SJCRH30 (cell line): ENCODE data around the gene MEX3C. TPM values are rescaled to one million over a fixed set of nuclear protein-coding genes. Genes with fewer than 3 reads are reported as not detected.

Experiments used
- DNase-seq, 2 experiments: peaks; one replicate each; pipeline ENCODE4 v3.0.0-alpha.2; 2015 to 2020
- H3K27ac ChIP-seq: fragments of 250-450 bp; sonication (Bioruptor Pico); 2 replicates; pipeline ENCODE4 v1.5.1; 2020; ENCODE audit warnings: mild to moderate bottlenecking, moderate library complexity
- H3K27me3 ChIP-seq: fragments of 250-450 bp; sonication (Bioruptor Pico); 2 replicates; pipeline ENCODE4 v1.5.1; 2020; ENCODE audit warnings: mild to moderate bottlenecking, moderate library complexity
- H3K36me3 ChIP-seq: fragments of 250-450 bp; sonication (Bioruptor Pico); 2 replicates; pipeline ENCODE4 v1.5.1; 2020; ENCODE audit warnings: mild to moderate bottlenecking, moderate library complexity
- H3K4me1 ChIP-seq: fragments of 250-450 bp; sonication (Bioruptor Pico); 2 replicates; pipeline ENCODE4 v1.5.1; 2020; ENCODE audit warnings: mild to moderate bottlenecking, moderate library complexity
- H3K4me3 ChIP-seq: fragments of 250-450 bp; sonication (Bioruptor Pico); 2 replicates; pipeline ENCODE4 v1.5.1; 2020; ENCODE audit warnings: mild to moderate bottlenecking, moderate library complexity
- H3K9me3 ChIP-seq: fragments of 250-450 bp; sonication (Bioruptor Pico); replicated peaks from 2 replicates; pipeline ENCODE4 v1.5.1; 2020; ENCODE audit warnings: mild to moderate bottlenecking, moderate library complexity
- total RNA-seq: library from RNA; depleted of rRNA; stranded (reverse); fragments of >200 nt; shearing (Covaris generic); gene quantifications from 2 replicates; pipeline ENCODE4 v1.2.3, GENCODE V29; 2014; rRNA removed

The MEX3C gene
- total RNA-seq, 1 experiment from 2014 or later, result 68.4 TPM

GRCh38 chr18:51127664-51128063 lies 69.8 kb downstream of the MEX3C start:
- Histone ChIP-seq H3K36me3 (no peaks in the 10 kb centered on the region), H3K4me1 (no peaks in the 10 kb centered on the region), H3K27ac (no peak overlapping the region), H3K4me3 (no peak overlapping the region), H3K9me3 (no peaks in the 10 kb centered on the region), H3K27me3 (no peaks in the 10 kb centered on the region)
- no peak for DNase-seq

- DNase-seq, result no peak
- Histone ChIP-seq H3K36me3 (no peaks in the 10 kb centered on the region), H3K27me3 (no peaks in the 10 kb centered on the region)
Observed at GRCh38 chr18:51125976-51126375, 71.5 kb downstream of the MEX3C start.

More at GRCh38 chr18:51125976-51126375, 71.5 kb downstream of the MEX3C start:
- Histone ChIP-seq H3K27ac (no peak overlapping the region), H3K4me3 (no peak overlapping the region), H3K9me3 (no peaks in the 10 kb centered on the region), H3K4me1 (no peaks in the 10 kb centered on the region)

Other genes starting within 250 kb of the MEX3C start
- 4.6 and 7.5 TPM in 2 replicates for gene ELAC1, start 229.6 kb downstream of the MEX3C start, total RNA-seq
- 97.2 and 108 TPM in 2 replicates for gene SMAD4, start 167.5 kb downstream of the MEX3C start, total RNA-seq